HG02870 (cell line): Measurements from ENCODE around the gene MBNL2.

Source experiments
- ATAC-seq: cut with Tn5 transposase; IDR thresholded peaks from one replicate; pipeline ENCODE4 v1.9.1; 2021; ENCODE audit warnings: mild to moderate bottlenecking, moderate library complexity; ENCODE audit not compliant: unreplicated experiment

The MBNL2 gene

DNA sequence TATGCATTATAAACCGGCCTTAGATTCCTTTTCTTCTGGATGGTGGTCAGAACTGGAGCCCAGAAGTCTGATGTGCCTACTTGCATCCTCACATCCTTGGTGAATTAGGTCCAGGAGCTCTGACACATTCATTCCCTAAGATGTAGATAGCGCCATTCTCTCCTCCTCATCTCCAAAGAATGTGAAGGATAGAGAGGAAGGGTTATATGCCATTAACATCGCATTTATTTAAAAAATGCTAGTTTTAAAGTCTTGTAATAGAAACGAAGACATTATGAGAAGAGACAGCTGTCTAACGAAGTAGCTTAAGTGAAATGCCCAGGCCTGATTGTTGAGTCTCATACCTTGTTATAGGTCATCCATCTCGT, 9.7 kb downstream of the MBNL2 start:
- ATAC-seq, result no peak

GRCh38 chr13:97233499-97233898, 11.4 kb downstream of the MBNL2 start:
- ATAC-seq, result no peak

GRCh38 chr13:97234236-97234635, 12.1 kb downstream of the MBNL2 start:
- ATAC-seq, result no peak

GRCh38 chr13:97234742-97235141, 12.6 kb downstream of the MBNL2 start:
- no peak for ATAC-seq

DNA sequence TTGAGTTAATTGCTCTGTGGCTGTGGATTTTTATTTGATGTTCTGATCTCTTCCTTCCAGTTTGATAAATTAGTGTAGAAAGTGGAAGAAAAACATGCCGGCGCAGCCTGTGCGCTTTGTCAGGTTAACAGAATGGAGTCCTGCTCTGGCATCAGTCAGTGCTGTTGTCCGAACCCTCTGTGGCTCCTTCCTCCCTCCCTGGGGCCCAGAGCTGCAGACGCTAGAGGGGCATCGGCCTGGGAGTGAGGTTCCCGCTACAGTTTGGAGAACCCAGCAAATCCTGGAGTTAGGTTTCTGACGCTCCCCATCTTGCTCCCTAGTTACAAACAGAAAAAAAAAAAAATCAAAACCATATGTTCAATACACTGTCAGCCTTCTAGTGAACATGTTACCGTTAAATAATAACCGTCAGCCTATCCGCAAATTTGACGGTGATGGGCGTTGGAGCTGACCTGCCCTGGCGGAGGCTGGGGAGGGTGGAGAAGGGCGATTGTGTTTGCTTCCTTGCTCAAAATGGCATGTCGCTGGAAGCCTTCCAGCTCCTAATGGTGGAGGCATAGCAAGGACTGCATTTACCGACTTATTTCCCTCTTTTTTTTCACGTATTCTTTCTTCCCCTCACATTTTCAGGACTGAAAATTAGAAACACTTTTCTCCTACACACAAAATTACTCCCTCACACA, 13.6 kb downstream of the MBNL2 start:
- ATAC-seq, result no peak

DNA sequence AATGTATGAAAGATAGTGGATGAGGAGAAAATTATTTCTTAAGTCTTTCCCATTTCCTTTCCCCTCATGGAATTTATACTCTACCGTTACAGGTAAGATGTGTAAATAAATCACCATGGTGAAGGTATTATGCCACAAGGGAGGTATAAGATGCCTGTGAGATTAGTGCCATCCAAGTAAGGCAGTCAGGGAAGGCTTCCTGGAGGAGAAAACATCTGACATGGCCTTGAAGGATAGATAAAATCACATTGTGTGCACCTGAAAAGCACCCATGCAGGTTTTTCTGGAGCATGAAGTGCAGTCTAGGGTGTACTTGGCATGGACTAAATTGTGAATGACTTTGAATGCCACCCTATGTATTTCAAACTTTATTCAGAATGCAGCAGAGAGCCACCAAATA, 15.3 kb downstream of the MBNL2 start:
- ATAC-seq, result no peak

GRCh38 chr13:97238432-97238831, 16.3 kb downstream of the MBNL2 start:
- no peak for ATAC-seq

- ATAC-seq, result no peak
Measured at GRCh38 chr13:97238883-97239282, 16.8 kb downstream of the MBNL2 start.

- ATAC-seq, result no peak
Measured at GRCh38 chr13:97239306-97239705, 17.2 kb downstream of the MBNL2 start.

DNA sequence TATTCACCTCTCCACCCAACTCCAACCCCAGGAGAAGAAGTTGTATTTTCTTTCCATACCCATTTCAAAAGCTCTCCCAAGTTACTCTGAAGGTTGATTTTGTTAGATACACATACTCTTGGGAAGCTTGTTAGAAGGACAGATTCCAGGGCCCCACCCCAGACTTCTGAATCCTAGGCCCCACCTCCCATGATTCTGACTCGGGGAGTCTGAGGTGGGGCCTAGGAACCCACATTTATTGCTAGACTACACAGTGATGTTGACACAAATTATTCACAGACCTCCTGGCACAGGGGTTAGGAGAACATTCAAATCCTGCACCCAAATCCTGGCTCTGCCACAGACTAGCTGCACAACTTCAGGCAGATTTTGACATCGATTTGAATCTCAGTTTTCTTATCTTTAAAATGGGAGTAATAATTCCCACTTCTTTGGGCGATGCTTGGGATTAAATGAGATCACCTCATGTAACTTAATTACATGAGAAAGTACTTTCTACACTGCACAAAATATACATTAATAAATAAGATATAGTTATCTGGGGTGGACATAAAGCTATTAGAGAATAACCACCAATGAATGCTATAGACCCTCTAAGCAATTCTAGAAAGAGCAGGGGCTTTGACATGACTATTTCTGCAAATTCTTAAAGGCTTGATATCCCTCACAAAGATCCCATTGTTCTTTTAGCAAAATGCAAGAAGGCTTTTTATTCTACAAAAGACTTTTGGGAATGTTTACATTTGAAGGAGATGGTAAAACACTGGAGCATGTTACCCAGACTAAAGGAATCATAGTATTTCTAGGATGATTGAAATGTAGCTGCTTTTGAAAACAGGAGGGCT, 18.0 kb downstream of the MBNL2 start:
- ATAC-seq, result no peak

DNA sequence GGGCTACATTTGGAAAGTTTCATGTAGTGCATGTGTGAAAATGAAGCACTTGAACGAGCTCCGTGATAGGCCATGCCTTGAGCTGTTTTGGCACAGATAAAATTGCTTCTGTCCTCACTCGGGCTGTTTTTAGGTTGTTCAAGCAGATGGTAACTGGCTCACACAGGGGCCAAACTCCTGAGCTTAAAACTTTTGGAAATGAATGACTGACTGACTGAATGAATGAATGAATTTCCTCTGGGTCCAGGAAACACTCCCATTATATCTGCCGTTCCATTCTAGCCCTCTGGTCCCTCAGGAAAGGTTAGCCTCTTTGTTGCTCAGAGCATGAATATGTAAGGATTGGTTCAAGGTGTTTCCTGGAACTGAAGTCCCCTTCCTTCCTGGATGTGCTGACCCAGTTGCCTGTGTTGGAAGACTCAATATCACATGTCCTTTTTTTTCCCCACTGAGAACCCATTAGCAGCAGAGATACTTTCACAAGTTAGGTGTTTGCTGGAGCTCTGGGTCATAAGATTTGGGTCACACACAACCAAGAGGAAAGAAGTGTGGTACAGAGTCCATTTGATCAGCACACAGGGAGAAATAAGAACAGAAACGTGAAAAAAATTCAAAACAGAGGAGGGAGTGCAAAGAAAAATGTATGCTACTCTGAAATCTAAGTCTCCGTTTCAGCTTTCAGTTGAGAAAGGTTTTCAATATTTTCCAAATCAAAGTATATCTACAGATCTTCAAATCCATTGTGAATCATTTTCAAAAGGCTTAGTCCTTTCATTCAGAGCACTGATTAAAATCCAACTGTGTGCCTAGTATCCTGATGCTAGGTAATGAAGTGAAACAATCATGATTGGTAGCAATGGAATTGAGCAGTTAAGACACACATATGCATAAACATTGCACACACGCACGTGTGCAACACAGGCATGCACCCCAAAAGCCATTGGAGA, 18.9 kb downstream of the MBNL2 start:
- no peak for ATAC-seq

- no peak for ATAC-seq
Measured at GRCh38 chr13:97241761-97242160, 19.6 kb downstream of the MBNL2 start.

DNA sequence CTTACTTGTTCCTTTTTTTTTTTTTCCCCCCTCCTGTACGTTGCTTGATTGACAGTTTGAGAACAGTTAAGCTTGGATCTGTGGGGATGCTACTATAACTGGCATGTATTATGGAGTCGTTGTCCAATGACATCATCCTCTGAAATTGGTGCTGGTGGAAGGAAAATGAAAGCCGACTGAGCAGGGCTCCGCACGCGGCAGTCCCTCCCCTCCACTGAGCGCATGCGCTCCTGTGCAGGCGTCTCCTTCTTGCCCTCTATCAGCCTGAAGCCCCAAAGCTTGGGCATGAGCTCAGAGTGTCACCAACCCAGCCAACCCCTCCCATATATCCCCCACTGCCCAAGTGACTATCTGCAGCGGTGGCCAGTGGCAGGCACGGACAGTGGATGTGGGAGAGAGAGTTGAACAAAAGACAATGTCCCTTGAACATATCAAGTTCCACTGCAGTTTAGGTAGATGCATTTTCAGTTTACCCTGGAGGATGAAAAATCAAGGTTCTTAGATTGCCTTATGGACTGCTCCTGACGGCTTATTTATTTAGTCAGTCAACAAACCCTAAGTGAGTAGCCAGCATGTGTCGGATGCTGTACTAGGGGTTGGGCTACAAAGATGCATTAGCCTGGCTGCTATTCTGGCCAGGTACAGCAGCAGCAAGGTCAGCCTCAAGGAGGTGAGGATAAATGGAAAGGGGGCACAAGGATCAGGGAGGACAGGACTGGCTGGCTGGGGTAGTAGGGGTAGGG, 20.8 kb downstream of the MBNL2 start:
- ATAC-seq, result no peak

- no peak for ATAC-seq
Measured at GRCh38 chr13:97243915-97244781, 22.0 kb downstream of the MBNL2 start.

- ATAC-seq, result no peak
Measured at GRCh38 chr13:97245011-97245410, 22.9 kb downstream of the MBNL2 start.

DNA sequence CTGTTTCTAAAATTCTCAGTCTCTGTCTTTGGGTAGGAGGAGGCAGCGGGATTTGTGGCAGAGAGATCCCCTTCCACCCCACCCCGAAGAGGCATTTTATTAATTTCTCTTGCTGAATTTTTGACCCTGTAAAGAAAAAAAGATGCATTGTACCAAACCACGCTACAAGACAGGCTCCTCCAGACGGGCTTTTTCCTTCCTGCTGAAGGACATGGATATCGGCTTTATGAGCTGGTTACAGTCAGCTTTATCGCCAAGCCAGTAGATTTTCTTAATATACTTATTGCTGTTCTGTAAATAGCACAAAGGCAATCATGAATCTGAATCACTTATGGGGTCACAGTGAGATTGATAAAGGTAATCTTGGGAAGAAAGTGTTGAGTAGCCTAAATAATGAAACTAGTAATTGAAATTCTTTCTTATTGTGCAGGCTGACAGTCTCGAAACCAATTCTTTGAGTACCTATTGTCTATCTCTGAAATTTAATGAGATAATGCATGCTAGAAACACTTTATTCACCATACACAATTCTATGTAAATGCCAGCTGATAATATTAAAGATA, 24.5 kb downstream of the MBNL2 start:
- no peak for ATAC-seq

DNA sequence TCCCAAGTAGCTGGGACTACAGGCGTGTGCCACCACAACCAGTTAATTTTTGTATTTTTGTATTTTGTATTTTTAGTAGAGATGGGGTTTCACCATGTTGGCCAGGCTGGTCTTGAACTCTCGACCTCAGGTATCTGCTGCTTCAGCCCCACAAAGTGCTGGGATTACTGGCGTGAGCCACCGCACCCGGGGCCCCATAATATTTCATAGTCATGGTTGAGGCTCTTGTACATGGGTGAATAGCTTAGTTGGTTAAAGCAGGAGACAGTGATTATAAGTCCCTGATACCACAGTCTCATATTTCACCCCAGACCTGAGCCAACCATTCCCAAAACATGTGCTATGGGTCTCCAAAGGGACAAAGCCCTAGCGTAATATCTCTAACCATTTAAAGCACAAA, 26.1 kb downstream of the MBNL2 start:
- ATAC-seq, result no peak

- no peak for ATAC-seq
Measured at GRCh38 chr13:97249093-97249795, 27.1 kb downstream of the MBNL2 start.
